Measurements from ENCODE around the gene CENPO.

CENPO gene

GRCh38 chr2:24818721-24819167 is 25.5 kb downstream of the CENPO start:
- H3K27ac ChIP-seq, result no peak overlapping the region
- TF ChIP-seq CTCF (conservative IDR thresholded peaks at IDR 0.05) (no peak), ZFX (IDR thresholded peaks at IDR 0.05) (no peak)

GRCh38 chr2:24819442-24820174 is 26.4 kb downstream of the CENPO start:
- TF ChIP-seq ZFX (IDR thresholded peaks at IDR 0.05) (no peak), CTCF (conservative IDR thresholded peaks at IDR 0.05) (no peak)

GRCh38 chr2:24820175-24820513 is 26.9 kb downstream of the CENPO start:
- no peak for TF ChIP-seq CTCF (conservative IDR thresholded peaks at IDR 0.05)

More at GRCh38 chr2:24819442-24820174, 26.4 kb downstream of the CENPO start:
- H3K27ac ChIP-seq, result no peak overlapping the region

GRCh38 chr2:24820598-24821432 is 27.6 kb downstream of the CENPO start:
- no peak overlapping the region for H3K27ac ChIP-seq
- no peak for TF ChIP-seq ZFX (IDR thresholded peaks at IDR 0.05)
- no peak for TF ChIP-seq CTCF (conservative IDR thresholded peaks at IDR 0.05)

More at GRCh38 chr2:24820175-24820513, 26.9 kb downstream of the CENPO start:
- no peak overlapping the region for H3K27ac ChIP-seq

GRCh38 chr2:24821433-24821891 is 28.2 kb downstream of the CENPO start:
- no peak for TF ChIP-seq CTCF (conservative IDR thresholded peaks at IDR 0.05)
- TF ChIP-seq ZFX (IDR thresholded peaks at IDR 0.05), result no peak
- no peak overlapping the region for H3K27ac ChIP-seq

GRCh38 chr2:24822049-24822706 is 29.0 kb downstream of the CENPO start:
- TF ChIP-seq CTCF (conservative IDR thresholded peaks at IDR 0.05) (no peak), ZFX (IDR thresholded peaks at IDR 0.05) (no peak)
- H3K27ac ChIP-seq, result no peak overlapping the region

Data from C4-2B (cell line).